HS-5 (cell line): ENCODE results near the gene ZNF106.

ENCODE experiments used
- DNase-seq: peaks from one replicate; pipeline ENCODE4 v3.0.0-alpha.2; 2012; ENCODE audit warnings: low read depth

The ZNF106 gene

DNA sequence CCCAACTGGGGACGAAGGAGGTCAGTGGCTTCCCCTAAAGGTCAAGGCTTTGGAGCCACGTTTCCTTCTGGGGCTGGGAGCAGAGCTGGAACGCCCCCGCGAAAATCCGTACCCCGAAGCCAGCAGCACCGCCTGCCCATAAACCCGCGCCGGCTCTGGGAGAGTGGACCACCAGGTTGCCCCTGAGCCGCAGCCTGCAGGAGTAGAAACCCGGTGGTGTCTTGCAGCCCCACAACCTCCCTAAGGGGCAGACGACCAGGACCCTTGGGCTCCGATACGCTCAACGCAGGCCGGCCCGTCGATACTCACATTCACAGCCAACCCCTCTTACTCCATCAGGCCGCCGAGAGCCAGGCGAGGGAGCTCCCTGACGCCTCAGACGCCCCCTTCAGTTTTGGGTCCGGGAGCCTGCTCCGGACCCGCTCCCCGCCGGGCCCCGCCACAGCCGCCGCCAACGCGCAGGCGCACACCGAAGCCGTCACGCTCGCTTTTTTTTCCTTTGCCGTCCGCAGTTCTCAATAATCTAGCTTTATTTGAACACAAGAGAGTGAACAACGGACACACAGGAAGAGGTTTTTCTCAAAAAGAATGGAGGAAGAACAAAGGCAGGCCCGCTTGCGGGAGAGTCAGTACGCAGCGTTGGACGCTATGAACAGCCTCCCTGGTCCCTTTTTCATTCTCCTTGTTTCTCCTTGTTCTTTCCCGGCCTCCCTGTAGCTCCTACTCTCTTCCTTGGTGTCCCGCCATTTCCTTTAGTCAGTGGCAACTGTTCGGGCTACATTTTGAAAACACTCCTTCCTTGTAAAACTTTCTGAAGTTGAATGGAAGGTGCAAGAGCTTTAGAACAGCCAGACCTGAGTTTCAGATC lies at the start of gene ZNF106:
Gene ZNF106 (minus strand): TSS at position 471 of the 868 bp plus-strand sequence. CDS start 18,852 bp downstream, outside the sequence.
- DNase-seq: peak; percentile 74

DNA sequence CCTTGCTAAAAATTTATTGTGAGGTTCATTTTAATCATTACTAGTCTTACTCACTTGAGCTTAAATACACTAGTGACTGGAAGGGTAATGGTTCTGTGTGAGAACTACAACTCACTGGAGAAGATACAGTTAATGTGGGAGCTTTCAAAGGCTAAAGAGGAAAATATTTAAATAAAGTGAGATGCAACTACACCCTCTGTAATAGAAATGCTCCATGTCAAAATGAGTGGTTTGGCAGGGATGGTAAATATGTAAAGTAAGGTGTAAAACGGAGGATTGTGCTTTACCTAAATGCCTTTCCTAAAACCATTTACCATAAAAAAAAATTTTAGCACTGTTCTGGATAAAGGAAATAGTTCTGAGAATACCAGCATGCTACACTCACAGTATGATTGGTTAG lies 42.3 kb upstream of the ZNF106 start:
- no peak for DNase-seq

DNA sequence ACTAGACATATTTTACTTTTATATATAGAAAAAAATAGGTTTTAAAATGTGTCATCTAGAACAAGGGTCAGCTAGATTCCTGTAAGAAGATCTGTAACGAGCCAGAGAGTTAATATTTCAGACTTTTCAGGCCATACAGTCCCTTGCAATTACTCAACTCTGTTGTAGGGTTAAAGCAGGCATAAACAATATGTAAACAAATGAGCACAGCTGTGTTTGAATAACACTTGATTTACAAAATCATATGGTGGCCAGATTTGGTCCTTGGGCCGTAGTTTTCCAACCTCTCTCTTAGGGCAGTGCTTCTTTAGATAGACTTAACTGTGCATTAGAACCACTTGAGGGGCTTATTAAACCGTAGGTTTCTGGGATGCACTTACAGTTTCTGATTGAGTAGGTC lies 38.0 kb upstream of the ZNF106 start:
- no peak for DNase-seq

DNA sequence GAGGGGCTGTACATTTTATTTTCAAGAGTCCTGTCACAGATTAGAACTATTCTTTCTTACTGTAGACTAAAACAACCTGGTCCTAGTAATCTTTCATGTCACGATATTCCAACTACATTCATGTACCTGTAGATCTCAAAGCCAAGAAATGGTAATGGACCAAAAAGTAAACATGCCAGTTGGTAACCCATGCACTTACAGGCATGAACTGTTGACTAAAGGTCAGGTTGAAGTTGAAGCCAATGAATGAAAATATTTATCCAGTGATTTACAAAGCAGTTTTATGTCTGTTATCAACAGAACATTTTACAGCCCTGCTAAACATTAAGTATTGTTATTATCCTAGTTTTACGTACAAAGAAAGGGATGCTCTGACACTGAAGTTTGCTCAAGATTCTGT lies 32.4 kb upstream of the ZNF106 start:
- DNase-seq: no peak

DNA sequence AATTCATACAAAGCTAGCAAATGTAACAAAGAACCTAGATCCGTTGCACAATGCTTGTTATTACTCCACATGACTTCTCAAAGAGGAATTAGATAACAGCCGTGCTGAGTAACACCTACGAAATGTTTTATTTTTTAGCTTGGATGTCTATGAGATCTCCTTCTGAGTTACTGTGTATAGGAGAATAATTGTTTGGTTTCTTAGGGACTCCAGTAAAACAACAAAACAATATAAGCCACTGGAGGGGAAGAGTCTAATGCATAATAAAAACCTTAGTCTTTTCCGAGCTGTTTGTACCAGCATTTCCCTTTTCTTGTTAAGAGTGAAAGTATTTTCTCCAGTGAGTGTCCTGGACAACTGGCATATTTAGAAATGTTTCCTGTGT lies 20.1 kb upstream of the ZNF106 start:
- DNase-seq: no peak

DNA sequence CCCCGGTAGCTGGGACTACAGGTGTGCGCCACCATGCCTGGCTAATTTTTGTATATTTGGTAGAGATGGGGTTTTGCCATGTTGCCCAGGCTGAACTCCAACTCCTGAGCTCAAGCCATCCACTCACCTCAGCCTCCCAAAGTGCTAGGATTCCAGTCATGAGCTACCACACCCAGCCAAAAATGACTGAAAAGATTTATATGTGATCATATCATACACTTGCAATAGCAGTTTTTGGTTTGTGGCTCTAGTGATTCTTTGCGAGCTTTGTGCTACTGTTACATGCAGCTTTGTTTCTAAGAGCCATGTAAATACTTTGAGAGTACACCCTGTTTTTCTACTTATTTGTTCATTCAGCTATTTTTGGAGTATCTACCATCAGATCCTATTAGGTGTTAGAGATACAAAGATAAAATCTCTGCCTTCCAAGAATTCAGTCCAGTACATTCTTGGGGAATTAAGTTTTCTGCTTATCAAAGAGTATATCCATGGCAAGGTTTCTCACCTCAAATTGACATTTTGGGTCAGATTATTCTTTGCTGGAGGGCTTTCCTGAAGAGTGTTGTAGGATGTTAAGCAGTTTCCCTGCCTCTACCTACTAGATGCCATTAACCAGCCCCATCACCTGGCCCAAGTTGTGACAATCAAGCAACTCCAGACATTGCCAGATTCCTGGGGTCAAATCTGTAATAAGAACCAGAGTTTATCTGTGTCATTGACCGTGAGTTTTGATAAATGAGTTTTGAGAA lies 19.5 kb upstream of the ZNF106 start:
- no peak for DNase-seq

DNA sequence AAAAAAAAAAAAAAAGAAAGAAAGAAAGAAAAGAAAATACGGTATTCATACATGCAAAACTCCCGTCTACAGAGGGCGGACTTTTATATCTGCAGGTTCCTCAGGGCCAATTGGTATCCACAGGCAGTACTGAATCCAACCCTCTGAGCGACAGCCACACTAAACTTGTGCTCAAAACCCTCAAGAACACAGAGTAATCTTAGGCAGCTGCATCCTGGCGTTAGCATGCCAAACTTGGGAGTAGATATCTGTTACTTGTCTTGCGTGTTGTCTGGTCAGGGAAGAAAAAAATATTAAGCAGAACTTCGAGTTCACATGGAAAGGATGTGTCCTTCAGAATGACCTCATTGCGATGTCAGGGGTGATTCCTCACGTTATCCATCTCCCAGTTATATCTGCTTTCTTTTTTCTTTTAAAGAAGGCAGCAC lies 17.3 kb upstream of the ZNF106 start:
- no peak for DNase-seq

DNA sequence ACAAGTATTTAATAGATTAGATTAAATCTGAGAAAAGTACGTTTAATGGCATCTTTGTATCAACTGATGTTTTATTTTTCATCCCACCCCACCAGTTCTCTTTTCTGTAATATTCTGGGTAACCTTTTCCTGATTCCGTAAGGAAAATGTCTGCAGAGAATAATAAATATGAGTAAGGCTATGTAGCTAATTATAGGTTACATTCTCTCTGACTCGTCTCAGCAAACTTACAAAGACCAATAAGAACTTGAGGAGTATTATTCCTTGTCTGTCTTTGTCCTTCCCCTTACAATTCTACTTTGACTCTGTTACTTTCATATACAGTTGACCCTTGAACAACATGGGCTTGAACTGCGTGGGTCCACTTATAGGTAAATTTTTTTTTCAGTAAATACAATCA lies 16.6 kb upstream of the ZNF106 start:
- DNase-seq: no peak

DNA sequence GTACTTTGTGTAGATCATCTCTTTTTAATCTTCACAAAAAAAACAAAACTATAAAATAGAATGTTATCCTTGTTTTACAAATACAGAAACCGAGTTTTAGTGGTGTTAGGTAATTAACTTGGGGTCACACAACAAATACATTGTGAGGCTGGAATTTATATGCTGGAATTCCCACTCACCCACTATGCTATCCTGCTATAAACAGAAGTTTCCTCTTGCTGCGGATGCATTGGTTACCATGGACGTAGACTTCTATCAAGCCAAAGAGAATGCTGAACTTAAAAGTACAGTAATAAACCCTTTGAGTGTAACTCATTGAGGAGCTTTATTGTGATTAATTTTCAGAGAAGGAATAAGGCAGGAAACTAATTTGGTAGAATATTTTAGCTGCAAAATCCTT lies 13.7 kb upstream of the ZNF106 start:
- DNase-seq: no peak

DNA sequence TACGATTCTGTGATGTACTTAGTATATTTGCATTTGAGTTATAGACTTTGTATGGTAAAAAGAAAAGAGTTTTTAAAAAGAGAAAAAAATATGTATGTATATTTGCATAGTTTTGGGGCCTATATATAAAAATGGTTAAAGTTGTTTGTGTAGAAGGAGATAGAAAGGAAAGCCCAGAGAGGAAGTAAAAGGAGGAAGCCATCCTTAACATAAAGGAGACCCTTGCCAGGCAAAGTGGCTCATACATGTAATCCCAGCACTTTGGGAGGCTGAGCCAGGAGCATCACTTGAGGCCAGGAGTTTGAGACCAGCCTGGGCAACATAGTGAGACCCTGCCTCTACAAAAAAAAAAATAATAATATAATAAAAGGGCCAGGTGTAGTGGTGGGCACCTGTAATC lies 12.9 kb upstream of the ZNF106 start:
- no peak for DNase-seq

DNA sequence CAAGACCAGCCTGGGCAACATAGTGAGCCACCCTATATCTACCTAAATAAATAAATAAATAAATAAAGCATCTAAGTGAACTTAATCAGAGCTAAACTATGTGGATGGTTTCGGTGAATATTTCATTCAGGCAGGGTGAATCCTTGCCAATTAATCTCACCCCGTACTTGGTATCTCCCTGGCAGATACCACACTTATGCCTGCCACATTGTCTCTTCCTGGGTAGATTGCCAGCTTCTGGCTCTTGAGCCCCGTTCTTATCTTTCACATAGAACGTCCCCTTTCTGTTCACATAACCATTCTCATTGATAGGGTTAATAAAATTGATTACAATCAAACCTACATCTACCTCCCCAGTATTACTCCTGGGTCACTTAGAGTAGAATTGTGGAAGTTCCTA lies 11.5 kb upstream of the ZNF106 start:
- DNase-seq: no peak

DNA sequence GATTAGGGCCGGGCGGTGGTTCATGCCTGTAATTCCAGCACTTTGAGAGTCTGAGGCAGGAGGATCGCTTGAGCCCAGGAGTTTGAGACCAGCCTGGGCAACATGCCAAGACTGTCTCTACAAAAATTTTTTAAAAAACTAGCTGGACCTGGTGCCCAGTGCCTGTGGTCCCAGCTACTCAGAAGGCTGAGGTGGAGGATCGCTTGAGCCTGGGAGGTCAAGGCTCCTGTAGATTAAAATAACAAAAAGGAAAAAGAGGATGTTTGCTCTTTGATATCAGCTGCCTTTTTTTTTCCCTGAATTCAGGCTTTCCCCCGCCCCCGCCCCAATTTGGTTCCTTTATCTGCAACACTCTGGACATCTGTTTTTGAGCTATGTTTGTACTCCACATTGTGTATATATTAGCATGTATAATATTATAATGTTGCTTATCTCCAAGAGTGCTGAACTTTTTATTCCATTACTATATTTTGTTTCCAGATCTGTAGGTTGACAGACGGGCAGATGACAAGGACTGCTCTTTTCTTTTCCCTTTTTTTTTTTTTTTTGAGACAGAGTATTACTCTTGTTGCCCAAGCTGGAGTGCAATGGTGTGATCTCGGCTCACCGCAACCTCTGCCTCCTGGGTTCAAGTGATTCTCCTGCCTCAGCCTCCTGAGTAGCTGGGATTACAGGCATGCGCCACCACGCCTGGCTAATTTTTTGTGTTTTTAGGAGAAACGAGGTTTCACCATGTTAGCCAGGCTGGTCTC lies 9.1 kb upstream of the ZNF106 start:
- DNase-seq: no peak

DNA sequence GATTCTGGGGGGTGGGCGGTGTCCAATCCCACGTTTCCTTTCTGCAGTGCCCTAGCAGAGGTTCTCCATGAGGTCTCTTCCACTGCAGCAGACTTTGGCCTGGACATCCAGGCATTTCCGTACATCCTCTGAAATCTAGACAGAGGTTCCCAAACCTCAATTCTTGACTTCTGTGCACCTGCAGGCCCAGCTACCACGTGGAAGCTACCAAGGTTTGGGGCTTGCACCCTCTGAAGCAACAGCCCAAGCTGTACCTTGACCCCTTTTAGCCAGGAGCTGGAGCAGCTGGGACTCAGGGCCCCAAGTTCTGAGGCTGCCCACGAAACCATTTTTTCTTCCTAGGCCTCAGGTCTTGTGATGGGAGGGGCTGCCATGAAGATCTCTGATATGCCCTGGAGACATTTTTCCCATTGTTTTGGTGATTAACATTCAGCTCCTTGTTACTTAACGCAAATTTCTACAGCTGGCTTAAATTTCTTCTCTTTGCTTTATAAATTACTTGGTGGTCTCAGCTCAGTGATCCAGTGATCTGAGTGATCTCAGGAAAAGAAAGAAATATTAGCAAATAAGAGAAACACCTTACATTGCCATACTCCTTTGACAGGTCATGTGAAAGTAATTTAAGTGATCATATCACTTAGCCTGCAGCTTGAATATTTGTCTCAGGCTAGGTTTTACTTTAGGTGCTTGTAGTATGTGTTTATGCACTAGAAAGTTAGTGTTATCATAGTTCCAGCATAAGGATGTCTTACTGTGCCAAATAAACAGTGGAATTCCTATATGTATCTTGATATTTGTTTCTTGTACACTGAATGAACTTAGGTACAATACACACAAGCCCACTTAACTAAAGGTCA lies 7.5 kb upstream of the ZNF106 start:
- no peak for DNase-seq

DNA sequence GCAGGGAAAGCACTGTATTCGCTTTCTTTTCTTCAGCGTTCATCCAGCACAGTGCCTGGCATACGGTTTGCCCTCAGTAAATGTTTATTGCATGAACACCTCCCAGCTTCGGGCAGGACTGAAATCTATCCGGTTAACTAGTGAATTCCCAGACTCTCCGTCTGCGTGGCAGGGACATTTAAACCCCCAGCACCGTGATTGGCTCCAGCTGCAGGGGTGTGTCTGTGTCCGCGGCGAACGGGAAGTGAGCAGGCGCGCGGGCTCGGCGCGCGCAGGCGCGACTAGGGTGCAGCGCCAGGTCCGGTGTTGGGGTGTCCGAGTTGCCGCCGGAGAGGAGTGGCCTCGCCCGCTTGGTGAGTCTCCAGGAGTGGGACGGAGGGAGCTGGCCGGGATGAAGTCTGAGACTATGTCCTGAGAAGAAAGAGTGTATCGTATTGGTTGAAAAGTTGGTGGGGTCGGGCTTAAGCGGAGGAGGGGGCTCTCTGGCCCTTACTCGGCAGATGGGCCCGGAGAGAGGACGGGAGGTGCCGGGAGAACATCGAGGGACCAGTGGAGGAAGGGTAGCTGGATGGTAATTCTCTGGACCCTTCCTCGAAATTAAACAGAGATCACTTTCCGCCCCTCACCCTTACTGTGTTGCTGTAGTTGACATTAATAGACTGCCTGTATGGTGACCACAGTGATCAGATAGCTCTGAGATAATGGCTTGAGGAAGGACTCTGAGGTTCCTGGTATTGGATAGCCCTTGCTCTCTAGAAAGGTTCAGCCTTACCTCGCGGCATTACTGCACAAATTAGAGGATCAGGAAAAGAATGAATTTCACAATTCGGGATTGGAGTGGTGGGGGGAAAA lies 4.6 kb upstream of the ZNF106 start, which contains the start of gene SNAP23:
Gene SNAP23 (plus strand): TSS at position 274 of the 852 bp plus-strand sequence. CDS start 16,213 bp downstream, outside the sequence.
- DNase-seq: peak; percentile 79

DNA sequence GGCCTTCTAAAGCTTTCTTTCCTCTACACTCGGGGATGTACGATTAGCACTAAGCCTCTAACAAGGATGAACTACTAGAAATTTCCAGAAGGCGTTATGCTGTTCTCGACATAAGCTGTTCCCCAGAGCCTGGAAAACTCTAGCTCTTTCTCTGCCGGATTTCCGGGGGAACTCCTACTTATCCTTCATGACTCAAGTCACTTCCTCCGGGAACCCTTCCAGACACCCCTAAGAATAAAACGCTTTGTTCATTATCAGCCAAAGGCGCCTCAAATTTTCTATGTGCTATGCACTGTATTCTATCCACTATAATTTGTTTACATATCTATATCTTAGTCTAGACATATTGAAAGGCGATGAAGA lies 4.0 kb upstream of the ZNF106 start:
- no peak for DNase-seq

DNA sequence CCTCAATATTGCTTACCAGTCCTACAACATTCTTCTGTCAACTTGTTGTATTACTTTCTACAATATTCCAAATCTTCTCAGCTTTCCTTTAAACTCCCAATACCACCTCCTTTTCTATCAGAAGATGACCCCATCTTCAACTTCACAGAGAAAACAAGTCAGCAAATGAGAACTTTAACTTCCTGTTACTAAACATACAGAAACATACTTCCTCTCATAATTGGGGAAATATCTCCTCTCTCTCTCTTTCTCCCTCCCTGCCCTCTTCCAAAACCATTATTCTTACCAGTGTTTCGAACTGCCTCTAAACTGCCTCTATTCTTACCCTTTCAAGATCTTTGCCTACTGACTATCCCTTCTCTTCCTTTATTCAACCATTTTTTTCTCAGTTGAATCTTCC lies 2.7 kb upstream of the ZNF106 start:
- DNase-seq: no peak

DNA sequence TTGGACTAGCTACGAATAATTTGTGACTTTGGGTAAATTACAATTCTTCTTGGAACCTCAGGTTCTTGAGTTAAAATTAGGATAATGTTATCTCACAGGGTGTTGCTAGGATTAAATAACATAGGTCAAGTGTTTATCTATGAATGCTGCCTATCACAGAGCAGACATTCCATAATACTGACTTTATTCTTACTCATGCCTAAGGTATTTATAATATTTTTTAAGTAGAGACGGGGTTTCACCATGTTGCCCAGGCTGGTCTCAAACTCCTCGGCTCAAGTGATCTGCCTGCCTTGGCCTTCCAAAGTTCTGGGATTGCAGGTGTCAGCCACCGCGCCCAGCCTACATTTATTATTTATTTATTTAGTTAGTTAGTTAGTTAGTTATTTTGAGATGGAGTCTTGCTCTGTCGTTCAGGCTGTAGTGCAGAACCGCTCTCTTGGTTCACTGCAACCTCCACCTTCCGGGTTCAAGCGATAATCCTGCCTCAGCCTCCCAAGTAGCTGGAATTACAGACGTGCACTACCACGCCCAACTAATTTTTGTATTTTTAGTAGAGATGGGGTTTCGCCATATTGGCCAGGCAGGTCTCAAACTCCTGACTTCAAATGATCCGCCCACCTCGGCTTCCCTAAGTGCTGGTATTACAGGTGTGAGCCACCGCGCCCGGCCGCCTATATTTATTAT lies 741 bp upstream of the ZNF106 start:
- peak; percentile 75 for DNase-seq

DNA sequence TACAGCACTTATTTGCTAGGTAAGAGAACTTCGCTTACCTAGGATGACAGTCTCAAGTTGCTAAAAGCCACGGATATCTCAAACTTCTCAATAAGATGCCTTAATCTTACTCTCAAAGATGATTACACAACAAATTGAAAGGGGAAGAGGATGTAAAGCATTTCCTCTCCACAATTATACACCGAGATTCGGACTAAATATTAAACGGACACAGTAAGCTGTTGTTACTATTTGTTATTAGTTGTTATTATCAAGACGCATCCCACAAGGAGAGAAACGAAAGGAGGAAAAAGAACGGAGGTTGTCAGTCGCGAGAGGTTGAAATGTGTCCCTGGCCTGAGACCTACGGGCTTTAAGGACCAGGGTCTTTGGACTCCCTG lies 660 bp downstream of the ZNF106 start:
- no peak for DNase-seq

DNA sequence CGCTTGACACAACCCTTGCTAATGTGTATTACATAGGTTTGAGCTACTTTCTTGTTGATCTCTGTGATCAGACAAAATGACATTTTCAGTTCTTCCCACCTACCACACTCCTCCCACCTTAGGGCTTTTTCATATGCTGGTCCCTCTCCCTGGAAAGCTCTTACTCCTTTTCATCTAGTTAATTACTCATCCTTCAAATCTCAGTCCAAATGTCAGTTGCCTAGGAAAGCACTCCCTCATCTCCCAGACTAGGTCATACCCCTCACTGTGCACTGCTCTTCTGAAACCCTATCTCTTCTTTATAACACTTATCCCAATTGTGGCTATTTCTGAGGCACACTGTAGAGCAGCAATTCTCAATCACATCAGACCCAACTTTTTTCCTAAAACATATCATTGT lies 7.3 kb downstream of the ZNF106 start:
- DNase-seq: no peak

DNA sequence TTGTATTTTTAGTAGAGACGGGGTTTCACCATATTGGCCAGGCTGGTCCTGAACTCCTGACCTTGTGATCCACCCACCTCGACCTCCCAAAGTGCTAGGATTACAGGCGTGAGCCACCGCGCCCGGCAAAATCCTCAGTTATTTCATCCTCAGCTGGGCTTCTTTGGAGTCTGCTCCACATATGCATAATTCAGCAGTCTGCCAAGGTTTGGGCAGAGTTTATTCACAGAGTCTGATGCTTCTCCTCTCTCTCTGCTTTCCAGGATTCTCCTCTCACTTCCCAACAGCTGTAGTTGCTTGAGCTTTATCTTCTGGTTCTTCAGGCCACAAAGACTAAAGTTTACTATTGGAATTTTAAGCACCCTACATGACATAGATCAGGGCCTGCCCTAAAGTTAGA lies 8.2 kb downstream of the ZNF106 start:
- no peak for DNase-seq
